Measurements from ENCODE around the gene MVD.

MVD gene

GRCh38 chr16:88697116-88697830, 34.4 kb upstream of the MVD start:
- DNase-seq, result no peak

GRCh38 chr16:88696441-88696840, 33.5 kb upstream of the MVD start:
- no peak for DNase-seq

GRCh38 chr16:88695753-88696152, 32.9 kb upstream of the MVD start:
- no peak for DNase-seq

DNA sequence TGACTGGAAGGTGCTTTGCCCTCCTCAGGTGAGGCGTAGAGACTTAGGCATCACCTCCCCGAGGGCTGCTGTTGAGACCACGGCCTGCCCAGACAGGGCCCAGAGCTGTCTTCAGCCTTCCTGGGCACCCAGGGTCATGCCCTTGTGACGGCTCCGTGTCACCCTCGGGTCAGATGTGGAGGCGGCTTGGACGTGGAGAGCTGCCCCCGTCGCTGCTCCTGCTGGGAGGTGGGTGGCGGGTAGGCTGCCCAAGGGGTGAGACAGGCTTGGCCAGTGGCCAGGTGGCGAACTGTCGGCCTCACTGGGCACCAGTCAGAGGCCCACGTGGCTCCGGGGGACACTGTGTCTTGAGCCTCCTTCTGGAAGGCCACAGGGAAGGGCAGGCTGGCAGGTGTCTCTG, 32.3 kb upstream of the MVD start:
- DNase-seq, result no peak

- no peak for DNase-seq
Measured at GRCh38 chr16:88694221-88695087, 31.6 kb upstream of the MVD start.

GRCh38 chr16:88693420-88694177, 30.7 kb upstream of the MVD start:
- no peak for DNase-seq

GRCh38 chr16:88692861-88693260, 30.0 kb upstream of the MVD start:
- no peak for DNase-seq

GRCh38 chr16:88691924-88692560, 29.2 kb upstream of the MVD start:
- no peak for DNase-seq

GRCh38 chr16:88691129-88691813, 28.4 kb upstream of the MVD start:
- DNase-seq, result no peak

GRCh38 chr16:88690341-88691128, 27.6 kb upstream of the MVD start:
- no peak for DNase-seq

GRCh38 chr16:88688013-88688778, 25.3 kb upstream of the MVD start:
- no peak for DNase-seq

- no peak for DNase-seq
Measured at GRCh38 chr16:88687676-88688012, 24.8 kb upstream of the MVD start.

DNA sequence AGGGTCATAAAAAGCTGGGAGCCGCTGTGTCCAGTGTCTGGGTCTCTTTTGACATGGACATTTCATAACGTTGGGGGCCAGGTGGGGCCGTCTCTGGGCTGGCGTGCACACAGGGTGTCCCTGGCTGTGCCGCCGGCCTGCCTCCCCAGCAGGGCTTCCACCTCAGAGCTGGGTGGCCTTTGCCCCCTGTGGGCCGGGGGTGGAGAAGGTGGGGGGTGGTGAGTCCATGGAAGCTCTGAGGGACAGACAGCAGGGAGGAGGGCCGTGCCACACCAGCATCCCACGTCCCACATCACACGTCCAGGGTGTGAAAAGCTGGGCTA, 24.3 kb upstream of the MVD start:
- no peak for DNase-seq

DNA sequence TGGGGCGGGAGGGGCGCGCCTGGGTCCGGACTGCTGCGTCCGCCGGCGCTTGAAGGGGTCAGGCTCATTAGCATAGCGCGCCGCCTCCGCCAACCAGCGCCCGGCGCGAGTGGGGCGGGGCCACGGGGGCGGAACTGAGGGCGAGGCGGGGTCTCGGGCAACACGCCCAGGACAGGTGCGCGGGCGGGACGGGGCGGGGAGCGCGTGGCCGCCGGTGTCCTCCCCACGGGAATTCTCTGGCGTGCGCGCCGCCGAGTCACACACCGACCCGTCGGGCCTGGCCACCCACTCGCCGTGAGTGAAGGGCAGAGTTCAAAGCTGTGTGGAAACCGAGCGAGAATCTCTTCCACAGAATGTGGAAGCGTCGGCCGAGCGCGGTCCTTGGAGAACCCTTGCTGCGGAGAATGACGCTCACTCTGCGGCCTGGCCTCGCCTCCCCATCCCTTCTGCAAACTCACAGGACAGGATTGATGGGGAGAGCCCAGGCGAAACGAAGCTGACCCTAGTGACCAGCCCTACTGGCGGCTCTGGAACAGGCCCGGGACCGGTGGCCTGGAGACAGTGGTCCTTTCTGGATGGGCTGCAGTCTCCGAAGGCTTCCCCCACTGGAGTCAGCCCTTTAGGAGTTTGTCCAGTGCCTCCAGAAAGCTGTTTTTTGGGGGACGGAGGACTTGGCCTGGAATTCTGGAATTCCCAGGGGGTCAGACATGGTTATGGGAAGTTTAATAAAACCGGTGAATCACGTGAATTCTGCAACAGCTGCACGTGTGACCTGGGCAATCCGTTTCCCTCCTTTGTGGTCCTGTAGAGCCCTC, 23.8 kb upstream of the MVD start, which contains the start of gene SNAI3:
Gene SNAI3 (minus strand): TSS at position 69 of the 815 bp plus-strand sequence. CDS start 101 bp downstream, outside the sequence.
- no peak for DNase-seq

GRCh38 chr16:88686062-88686438, 23.2 kb upstream of the MVD start:
- DNase-seq, result no peak

- no peak for DNase-seq
Measured at GRCh38 chr16:88685156-88686061, 22.5 kb upstream of the MVD start.

DNA sequence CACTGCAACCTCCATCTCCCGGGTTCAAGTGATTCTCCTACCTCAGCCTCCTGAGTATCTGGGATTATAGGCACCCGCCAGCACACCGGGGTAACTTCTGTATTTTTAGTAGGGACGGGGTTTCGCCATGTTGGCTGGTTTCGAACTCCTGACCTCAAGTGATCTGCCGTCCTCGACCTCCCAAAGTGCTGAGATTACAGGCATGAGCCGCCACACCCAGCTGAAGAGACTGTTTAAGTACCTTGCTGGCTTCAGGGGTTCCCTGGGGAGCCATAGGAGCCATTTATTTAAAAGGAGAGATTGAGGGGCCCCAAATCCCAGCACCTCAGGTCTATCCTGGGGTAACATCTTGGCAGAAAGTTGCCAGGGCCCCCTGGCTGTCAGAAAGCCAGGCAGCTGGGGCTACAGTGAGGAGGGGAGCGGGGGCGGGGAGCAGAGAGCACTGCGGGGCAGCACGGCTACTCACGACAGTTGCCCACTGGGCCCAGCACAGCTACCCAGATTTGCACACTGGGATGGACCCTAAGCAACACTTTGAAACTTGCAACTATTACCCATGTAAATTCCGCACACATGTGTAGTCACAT, 21.8 kb upstream of the MVD start:
- no peak for DNase-seq

DNA sequence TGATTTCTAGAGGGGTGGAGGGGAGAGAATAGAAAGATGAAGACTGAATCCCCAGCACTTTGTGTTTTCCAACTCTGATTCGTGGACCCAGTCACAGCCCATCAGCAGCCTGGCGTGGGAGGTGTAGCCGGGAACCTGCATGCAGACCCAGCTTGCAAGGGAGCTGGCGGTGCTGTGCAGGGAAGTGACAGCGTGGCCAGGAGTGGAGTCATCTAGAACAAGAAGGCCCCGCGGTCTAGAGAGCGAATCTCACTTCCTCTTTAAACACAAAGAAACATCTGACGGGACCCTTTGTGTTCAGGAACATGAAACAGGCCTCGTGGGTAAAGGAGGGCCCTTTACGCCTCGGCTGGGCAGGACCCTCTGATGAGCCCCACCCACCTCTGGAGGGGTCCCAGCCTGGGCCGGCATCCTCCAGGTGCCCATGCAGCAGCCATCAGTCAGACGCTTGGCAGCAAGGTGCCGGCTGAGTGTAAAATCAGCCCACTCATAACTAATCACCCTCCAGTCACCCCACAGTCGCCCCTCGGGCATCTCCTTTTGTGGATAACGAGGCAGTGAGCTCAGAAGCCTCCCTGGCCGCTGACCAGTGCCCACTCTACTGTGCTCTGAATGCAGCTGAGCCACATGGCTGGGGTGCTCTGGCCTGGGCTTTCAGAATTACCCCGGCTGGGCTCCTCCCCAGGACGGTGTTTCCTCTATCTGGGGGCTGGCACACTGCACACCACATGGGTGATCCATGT, 19.0 kb upstream of the MVD start:
- no peak for DNase-seq
